ENCODE results near the gene SLC22A17. TPM values are rescaled to one million over a fixed set of nuclear protein-coding genes. Genes with fewer than 3 reads are reported as not detected.

Gene SLC22A17
- total RNA-seq, 1 donor from 2014 or later, result 52.5 TPM

DNA sequence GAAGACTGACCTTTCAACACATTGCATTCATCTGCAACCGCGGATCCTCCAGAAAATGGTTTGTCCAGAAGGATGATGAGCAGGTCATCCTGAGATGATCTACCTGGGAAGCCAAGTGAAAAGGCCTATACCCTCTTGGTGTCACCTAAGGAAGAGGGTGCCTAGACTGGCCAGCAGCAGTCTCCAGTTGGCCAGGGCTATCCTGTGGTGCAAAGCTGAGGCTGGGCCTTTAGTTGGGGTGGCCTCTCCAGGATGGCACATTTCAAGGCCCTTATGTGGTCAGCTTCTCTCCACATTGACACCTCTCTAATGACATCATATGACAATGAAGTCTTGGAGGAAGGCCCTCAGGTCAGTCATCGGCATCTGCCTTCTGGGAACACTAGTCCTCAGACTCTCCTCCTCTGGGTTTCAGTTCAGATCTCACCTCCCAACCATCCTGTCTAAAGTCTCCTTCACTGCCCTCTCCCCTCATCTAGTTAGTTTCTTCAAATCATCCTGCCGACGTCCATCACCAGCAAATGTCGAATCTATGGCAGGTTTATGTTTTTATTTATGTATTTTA is 3.3 kb upstream of the SLC22A17 start:
- Mint-ChIP-seq H3K27ac (no peak overlapping the region), H3K36me3 (peaks cover 21% of the 10 kb centered on the region), H3K9me3 (no peaks in the 10 kb centered on the region), H3K4me1 (ENCODE audit: unreplicated experiment) (peaks cover 11% of the 10 kb centered on the region), H3K27me3 (peaks cover 19% of the 10 kb centered on the region), H3K4me3 (no peak overlapping the region)
- DNase-seq (ENCODE audit: extremely low spot score, unreplicated experiment), result no peak
- TF ChIP-seq, protein P1, sequence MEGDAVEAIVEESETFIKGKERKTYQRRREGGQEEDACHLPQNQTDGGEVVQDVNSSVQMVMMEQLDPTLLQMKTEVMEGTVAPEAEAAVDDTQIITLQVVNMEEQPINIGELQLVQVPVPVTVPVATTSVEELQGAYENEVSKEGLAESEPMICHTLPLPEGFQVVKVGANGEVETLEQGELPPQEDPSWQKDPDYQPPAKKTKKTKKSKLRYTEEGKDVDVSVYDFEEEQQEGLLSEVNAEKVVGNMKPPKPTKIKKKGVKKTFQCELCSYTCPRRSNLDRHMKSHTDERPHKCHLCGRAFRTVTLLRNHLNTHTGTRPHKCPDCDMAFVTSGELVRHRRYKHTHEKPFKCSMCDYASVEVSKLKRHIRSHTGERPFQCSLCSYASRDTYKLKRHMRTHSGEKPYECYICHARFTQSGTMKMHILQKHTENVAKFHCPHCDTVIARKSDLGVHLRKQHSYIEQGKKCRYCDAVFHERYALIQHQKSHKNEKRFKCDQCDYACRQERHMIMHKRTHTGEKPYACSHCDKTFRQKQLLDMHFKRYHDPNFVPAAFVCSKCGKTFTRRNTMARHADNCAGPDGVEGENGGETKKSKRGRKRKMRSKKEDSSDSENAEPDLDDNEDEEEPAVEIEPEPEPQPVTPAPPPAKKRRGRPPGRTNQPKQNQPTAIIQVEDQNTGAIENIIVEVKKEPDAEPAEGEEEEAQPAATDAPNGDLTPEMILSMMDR (conservative IDR thresholded peaks at IDR 0.05), result no peak

DNA sequence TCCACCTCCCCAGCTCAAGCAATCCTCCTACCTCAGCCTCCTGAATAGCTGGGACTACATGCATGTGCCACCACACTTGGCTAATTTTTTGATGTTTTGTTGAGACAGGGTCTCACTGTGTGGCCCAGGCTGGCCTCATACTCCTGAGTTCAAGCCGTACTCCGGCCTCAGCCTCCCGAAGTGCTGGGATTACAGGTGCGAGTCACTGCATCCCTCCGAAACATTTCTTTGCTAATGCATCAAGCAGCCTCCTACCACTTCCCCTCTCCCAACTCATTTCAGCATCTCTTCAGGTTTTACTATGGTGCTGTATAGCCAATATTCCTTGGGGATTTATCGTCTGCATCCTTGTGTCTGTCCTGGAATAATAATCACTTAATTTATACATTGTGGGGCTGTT is 2.3 kb upstream of the SLC22A17 start:
- Mint-ChIP-seq H3K9me3 (no peaks in the 10 kb centered on the region), H3K36me3 (peaks cover 24% of the 10 kb centered on the region), H3K27me3 (peaks cover 28% of the 10 kb centered on the region), H3K4me1 (ENCODE audit: unreplicated experiment) (peaks cover 9% of the 10 kb centered on the region), H3K4me3 (no peak overlapping the region), H3K27ac (no peak overlapping the region)
- TF ChIP-seq, protein P1 (conservative IDR thresholded peaks at IDR 0.05), result no peak
- no peak for DNase-seq (ENCODE audit: extremely low spot score, unreplicated experiment)

DNA sequence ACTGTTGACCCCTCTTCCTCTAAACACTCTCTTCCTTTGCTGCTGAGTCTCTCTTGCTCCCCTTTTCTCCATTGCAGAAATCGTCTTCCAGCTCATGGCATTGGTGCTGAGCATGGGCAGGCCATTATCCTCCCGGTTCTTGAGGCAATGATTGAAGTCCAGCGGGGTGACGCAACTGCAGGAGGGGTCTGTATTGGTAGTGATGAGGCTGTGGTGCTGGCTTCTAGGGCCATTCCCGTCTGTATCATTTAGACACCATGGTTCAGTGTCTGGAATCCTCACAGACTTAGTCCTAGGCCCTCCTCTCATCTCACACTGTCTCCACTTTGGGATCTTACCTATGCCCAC is 720 bp upstream of the SLC22A17 start:
- H3K4me3 Mint-ChIP-seq, result peak overlapping the region; percentile 87
- H3K36me3 Mint-ChIP-seq, result peaks cover 21% of the 10 kb centered on the region
- H3K27me3 Mint-ChIP-seq, result peaks cover 30% of the 10 kb centered on the region
- no peak overlapping the region for H3K27ac Mint-ChIP-seq
- H3K4me1 Mint-ChIP-seq (ENCODE audit: unreplicated experiment), result peaks cover 9% of the 10 kb centered on the region
- DNase-seq (ENCODE audit: extremely low spot score, unreplicated experiment), result no peak
- TF ChIP-seq, protein P1 (conservative IDR thresholded peaks at IDR 0.05), result no peak
- H3K9me3 Mint-ChIP-seq, result no peaks in the 10 kb centered on the region

DNA sequence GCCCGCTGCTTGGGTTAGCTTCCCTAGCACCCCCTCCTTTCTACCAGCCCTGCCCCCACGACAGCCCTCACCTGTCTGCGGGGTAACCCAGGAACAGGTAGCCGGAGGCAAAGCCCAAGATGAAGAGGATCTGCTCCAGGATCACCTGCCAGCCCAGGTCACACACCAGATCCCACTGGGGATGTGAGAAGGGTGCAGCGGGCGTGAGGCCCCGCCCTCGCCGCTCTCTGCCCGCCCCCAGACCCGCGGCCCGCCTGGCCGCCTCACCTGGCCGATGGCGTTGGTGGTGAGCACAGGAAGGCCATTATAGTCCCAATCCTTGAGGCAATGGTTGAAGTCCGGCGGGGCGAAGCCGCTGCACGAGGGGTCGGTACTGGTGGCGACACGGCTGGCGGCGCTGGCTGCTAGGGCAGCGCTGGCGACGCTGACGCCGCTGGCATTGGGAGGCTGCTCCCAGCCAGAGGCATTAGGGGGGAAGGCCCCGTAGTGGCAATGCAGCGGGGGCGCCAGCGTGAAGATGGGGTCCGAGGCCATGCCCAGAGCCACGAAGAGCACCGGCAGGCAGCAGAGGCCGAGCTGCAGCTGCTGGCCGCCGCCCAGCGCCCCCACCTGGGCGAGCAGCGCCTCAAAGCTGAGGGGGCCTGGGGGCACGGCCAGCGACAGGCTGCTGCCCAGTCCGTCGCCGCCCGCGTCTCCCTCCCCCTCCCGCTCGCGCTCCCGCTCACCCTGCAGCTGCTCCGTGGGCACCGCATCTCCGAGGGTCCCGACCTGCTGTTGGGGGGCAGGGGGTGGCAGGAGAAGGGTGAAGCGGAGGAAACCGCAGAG is 794 bp downstream of the SLC22A17 start:
- peaks cover 30% of the 10 kb centered on the region for H3K27me3 Mint-ChIP-seq
- DNase-seq (ENCODE audit: extremely low spot score, unreplicated experiment), result no peak
- no peaks in the 10 kb centered on the region for H3K9me3 Mint-ChIP-seq
- H3K27ac Mint-ChIP-seq, result no peak overlapping the region
- H3K4me1 Mint-ChIP-seq (ENCODE audit: unreplicated experiment), result peaks cover 9% of the 10 kb centered on the region
- peaks cover 17% of the 10 kb centered on the region for H3K36me3 Mint-ChIP-seq
- TF ChIP-seq, protein P1 (conservative IDR thresholded peaks at IDR 0.05), result no peak
- peak overlapping the region; percentile 87 for H3K4me3 Mint-ChIP-seq

DNA sequence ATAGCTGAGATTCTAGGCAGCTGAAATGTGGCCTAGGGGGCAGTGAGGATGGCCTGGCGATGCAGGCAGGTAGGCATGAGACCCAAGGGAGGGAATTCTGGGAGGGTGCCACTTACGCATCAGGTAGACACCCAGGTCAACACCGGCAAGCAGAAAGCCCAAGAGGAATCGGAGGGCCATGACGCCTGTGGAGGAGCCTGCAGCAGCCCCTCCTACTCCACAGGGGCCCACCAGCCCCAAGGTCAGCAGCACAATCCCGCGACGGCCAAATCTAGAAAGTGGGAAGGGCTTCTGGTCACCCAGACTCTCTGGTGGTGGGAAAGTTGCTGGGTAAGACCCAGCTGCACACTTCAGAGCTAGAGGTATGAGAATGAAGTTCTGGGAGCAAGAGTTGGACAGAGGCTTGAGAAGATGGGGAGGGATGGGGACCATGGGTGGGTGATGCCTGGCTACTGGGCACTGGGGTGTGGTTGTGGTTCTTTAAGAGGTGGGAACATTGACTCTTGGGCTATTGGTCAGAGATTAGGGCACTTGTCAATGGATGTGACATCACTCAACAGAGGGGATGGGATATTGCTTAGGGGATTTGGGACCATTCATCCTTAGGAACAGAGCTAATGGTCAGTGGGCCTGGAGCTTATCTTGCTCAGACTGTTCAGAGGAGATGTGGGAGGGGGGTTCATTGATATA is 3.4 kb downstream of the SLC22A17 start:
- H3K4me3 Mint-ChIP-seq, result peak overlapping the region; percentile 53
- DNase-seq (ENCODE audit: extremely low spot score, unreplicated experiment), result no peak
- H3K36me3 Mint-ChIP-seq, result peaks cover 14% of the 10 kb centered on the region
- peaks cover 9% of the 10 kb centered on the region for H3K4me1 Mint-ChIP-seq (ENCODE audit: unreplicated experiment)
- TF ChIP-seq, protein P1 (conservative IDR thresholded peaks at IDR 0.05), result no peak
- H3K27me3 Mint-ChIP-seq, result peaks cover 29% of the 10 kb centered on the region
- no peaks in the 10 kb centered on the region for H3K9me3 Mint-ChIP-seq
- no peak overlapping the region for H3K27ac Mint-ChIP-seq
